ENCODE data around the gene FOXA2.
"Not testable (repeated sequence)": the region's sequence is repeated elsewhere in the genome, so short reads cannot be mapped to it uniquely, and the experiment has no call there.

The FOXA2 gene

GRCh38 chr20:22567944-22568871 lies 16.2 kb downstream of the FOXA2 start:
- no peak for DNase-seq (ENCODE audit: low spot score)

- no peak for DNase-seq (ENCODE audit: low spot score)
Measured at GRCh38 chr20:22566876-22567658, 17.3 kb downstream of the FOXA2 start.

GRCh38 chr20:22563062-22563965 lies 21.1 kb downstream of the FOXA2 start:
- DNase-seq (ENCODE audit: low spot score): no peak

GRCh38 chr20:22562620-22563019 lies 21.8 kb downstream of the FOXA2 start:
- no peak for DNase-seq (ENCODE audit: low spot score)

GRCh38 chr20:22561965-22562577 lies 22.3 kb downstream of the FOXA2 start:
- DNase-seq (ENCODE audit: low spot score): no peak

- DNase-seq (ENCODE audit: low spot score): no peak
Measured at GRCh38 chr20:22560817-22561216, 23.6 kb downstream of the FOXA2 start.

- DNase-seq (ENCODE audit: low spot score): no peak
Measured at GRCh38 chr20:22559711-22560318, 24.6 kb downstream of the FOXA2 start.

GRCh38 chr20:22557403-22558276 lies 26.7 kb downstream of the FOXA2 start:
- DNase-seq (ENCODE audit: low spot score): no peak

GRCh38 chr20:22556565-22557056 lies 27.8 kb downstream of the FOXA2 start:
- no peak for DNase-seq (ENCODE audit: low spot score)

- no peak for DNase-seq (ENCODE audit: low spot score)
Measured at GRCh38 chr20:22555791-22556564, 28.4 kb downstream of the FOXA2 start.

GRCh38 chr20:22554391-22554790 lies 30.0 kb downstream of the FOXA2 start:
- no peak for DNase-seq (ENCODE audit: low spot score)

GRCh38 chr20:22550514-22550913 lies 33.9 kb downstream of the FOXA2 start:
- DNase-seq (ENCODE audit: low spot score): not testable (repeated sequence)

GRCh38 chr20:22548040-22548439 lies 36.3 kb downstream of the FOXA2 start:
- no peak for DNase-seq (ENCODE audit: low spot score)

- no peak for DNase-seq (ENCODE audit: low spot score)
Measured at GRCh38 chr20:22546344-22546743, 38.0 kb downstream of the FOXA2 start.

- no peak for DNase-seq (ENCODE audit: low spot score)
Measured at GRCh38 chr20:22545045-22545444, 39.3 kb downstream of the FOXA2 start.

- DNase-seq (ENCODE audit: low spot score): no peak
Measured at GRCh38 chr20:22544462-22544861, 39.9 kb downstream of the FOXA2 start.

GRCh38 chr20:22542427-22542826 lies 41.9 kb downstream of the FOXA2 start:
- DNase-seq (ENCODE audit: low spot score): no peak

GRCh38 chr20:22540832-22541231 lies 43.5 kb downstream of the FOXA2 start:
- DNase-seq (ENCODE audit: low spot score): no peak
